Vagina (tissue), 2 donors: ENCODE measurements around the gene TMTC1. TPM values are rescaled to one million over a fixed set of nuclear protein-coding genes. Genes with fewer than 3 reads are reported as not detected.

Source experiments
- DNase-seq, 2 donors: peaks; one replicate each; pipeline ENCODE4 v3.0.0-alpha.2; 2017; ENCODE audit errors: extremely low spot score in 2 of 2
- H3K27ac ChIP-seq: fragments of 200-600 bp; sonication (generic); one replicate; pipeline ENCODE4 v1.5.1; 2019
- H3K27me3 ChIP-seq: fragments of 200-600 bp; sonication (generic); one replicate; pipeline ENCODE4 v1.5.1; 2019
- H3K36me3 ChIP-seq, 2 donors: fragments of 200-600 bp; sonication (generic); one replicate each; pipeline ENCODE4 v1.5.1; 2017 to 2019
- H3K4me1 ChIP-seq: fragments of 200-600 bp; sonication (generic); one replicate; pipeline ENCODE4 v1.5.1; 2019
- H3K4me3 ChIP-seq, 2 donors: fragments of 200-600 bp; sonication (generic); 1 replicate in 1 of 2; 2 replicates in 1 of 2; pipeline ENCODE4 v1.5.1; 2016 to 2019
- H3K9me3 ChIP-seq: fragments of 200-600 bp; sonication (generic); one replicate; pipeline ENCODE4 v1.5.1; 2019
- CTCF ChIP-seq, 3 experiments: fragments of 450-650 bp in 2 of 3; fragments of 200-600 bp in 1 of 3; sonication (generic) in 1 of 3; IDR thresholded peaks; one replicate each; pipeline ENCODE4 v1.5.1; 2017 to 2019; ENCODE audit warnings: antibody characterized with exemption in 3 of 3, mild to moderate bottlenecking in 2 of 3, moderate library complexity in 2 of 3
- POLR2A ChIP-seq, 2 donors: fragments of 450-650 bp; IDR thresholded peaks; one replicate each; pipeline ENCODE4 v1.6.1; 2017; ENCODE audit warnings: antibody characterized with exemption in 2 of 2, mild to moderate bottlenecking in 2 of 2, moderate library complexity in 2 of 2
- POLR2AphosphoS5 ChIP-seq, 2 donors: sonication (generic); formaldehyde crosslinking; IDR thresholded peaks; one replicate each; pipeline ENCODE4 v1.9.0; 2017; ENCODE audit warnings: antibody characterized with exemption in 2 of 2, mild to moderate bottlenecking in 2 of 2, low read depth in 1 of 2; ENCODE audit not compliant: insufficient read depth in 1 of 2
- intact Hi-C: fragments of 100-400 bp; cut with DNase I; formaldehyde crosslinking; loops from one replicate; pipeline ENCODE4 v1.15.1; 2023
- total RNA-seq: library from RNA; depleted of rRNA; stranded (reverse); fragments of >200 nt; gene quantifications from one replicate; pipeline ENCODE4 v1.2.3, GENCODE V29; 2016

TMTC1 gene
- total RNA-seq, 1 donor from 2014 or later, result 63.8 TPM

GRCh38 chr12:29795715-29796114 lies 12.0 kb upstream of the TMTC1 start:
- TF ChIP-seq CTCF (IDR thresholded peaks at IDR 0.05) (no peak), POLR2AphosphoS5 (IDR thresholded peaks at IDR 0.05; ENCODE audit: insufficient read depth in 1 of 2, low read depth in 1 of 2) (no peak), POLR2A (IDR thresholded peaks at IDR 0.05) (no peak)
- intact Hi-C loops, result no loop called here
- no peaks in the 10 kb centered on the region for H3K9me3 ChIP-seq
- DNase-seq, result no peak
- H3K4me1 ChIP-seq, result peaks cover 20% of the 10 kb centered on the region
- H3K27ac ChIP-seq, result no peak overlapping the region
- no peak overlapping the region for H3K4me3 ChIP-seq
- H3K36me3 ChIP-seq, result no peaks in the 10 kb centered on the region
- no peaks in the 10 kb centered on the region for H3K27me3 ChIP-seq

DNA sequence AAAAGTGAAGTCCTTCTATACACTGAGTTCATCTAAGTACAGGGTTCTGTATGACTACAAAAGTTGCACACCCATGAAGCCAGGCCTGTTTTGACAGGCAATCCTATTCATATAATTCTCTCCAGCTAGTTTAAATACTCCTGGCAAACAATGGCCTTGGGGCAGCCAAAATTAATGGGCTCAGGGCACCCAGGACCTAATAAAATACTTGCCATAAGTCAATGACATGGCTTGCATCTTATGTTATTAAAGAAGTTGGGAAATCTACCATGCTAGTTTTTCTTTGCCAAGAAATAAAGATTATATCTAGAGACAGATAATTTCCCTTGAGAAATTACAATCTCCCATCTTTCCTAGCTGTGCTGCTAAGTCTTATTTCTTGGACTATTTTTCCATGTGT lies 11.1 kb upstream of the TMTC1 start:
- H3K4me3 ChIP-seq, result no peak overlapping the region
- no peaks in the 10 kb centered on the region for H3K9me3 ChIP-seq
- H3K36me3 ChIP-seq, result no peaks in the 10 kb centered on the region
- no peak for TF ChIP-seq POLR2AphosphoS5 (IDR thresholded peaks at IDR 0.05; ENCODE audit: insufficient read depth in 1 of 2, low read depth in 1 of 2)
- no peak for TF ChIP-seq POLR2A (IDR thresholded peaks at IDR 0.05)
- TF ChIP-seq CTCF (IDR thresholded peaks at IDR 0.05), result no peak
- no peak overlapping the region for H3K27ac ChIP-seq
- no peaks in the 10 kb centered on the region for H3K27me3 ChIP-seq
- DNase-seq, result no peak
- peaks cover 20% of the 10 kb centered on the region for H3K4me1 ChIP-seq
- intact Hi-C loops, result no loop called here

DNA sequence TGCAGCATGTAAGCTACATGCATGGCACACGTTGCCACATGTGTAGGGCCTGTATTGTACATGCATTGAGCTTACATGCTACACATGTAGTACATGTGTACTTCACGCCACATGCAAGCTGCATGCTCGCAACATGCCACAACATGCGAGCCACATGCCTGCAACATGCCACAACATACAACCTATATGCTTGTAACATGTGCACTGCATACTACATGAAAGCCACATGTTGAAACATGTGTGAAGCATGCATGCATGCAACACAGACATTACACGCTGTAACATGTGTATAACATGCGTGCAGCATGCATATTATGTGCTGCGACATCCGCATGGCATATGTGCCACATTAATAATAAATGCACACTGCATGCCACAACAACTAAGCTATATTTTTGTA lies 9.1 kb upstream of the TMTC1 start:
- DNase-seq, result no peak
- no peak overlapping the region for H3K27ac ChIP-seq
- intact Hi-C loops, result no loop called here

DNA sequence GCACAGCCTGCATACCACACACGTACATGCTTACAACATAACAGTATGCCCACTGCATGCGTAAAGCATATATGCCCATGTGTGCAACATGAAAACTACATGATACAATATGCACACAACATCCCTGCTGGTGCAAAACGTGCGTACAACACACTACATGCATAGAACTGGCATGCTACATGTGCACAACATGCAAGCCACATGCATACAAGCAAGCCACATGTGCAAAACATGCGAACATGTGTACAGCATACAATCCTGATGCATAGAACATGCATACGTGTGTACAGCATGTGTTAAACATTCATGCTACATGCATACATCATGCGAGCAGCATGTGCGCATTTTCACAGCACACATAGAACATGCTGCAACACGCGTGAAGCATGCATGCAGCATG lies 8.4 kb upstream of the TMTC1 start:
- TF ChIP-seq POLR2A (IDR thresholded peaks at IDR 0.05) (no peak), CTCF (IDR thresholded peaks at IDR 0.05) (no peak), POLR2AphosphoS5 (IDR thresholded peaks at IDR 0.05; ENCODE audit: insufficient read depth in 1 of 2, low read depth in 1 of 2) (no peak)
- Histone ChIP-seq H3K36me3 (no peaks in the 10 kb centered on the region), H3K27ac (no peak overlapping the region), H3K27me3 (no peaks in the 10 kb centered on the region), H3K4me1 (peaks cover 20% of the 10 kb centered on the region), H3K4me3 (no peak overlapping the region), H3K9me3 (no peaks in the 10 kb centered on the region)
- intact Hi-C loops, result no loop called here
- no peak for DNase-seq

More for the DNA sequence above, 9.1 kb upstream of the TMTC1 start:
- H3K4me3 ChIP-seq, result no peak overlapping the region
- no peaks in the 10 kb centered on the region for H3K36me3 ChIP-seq
- H3K4me1 ChIP-seq, result peaks cover 20% of the 10 kb centered on the region
- H3K9me3 ChIP-seq, result no peaks in the 10 kb centered on the region
- H3K27me3 ChIP-seq, result no peaks in the 10 kb centered on the region
- TF ChIP-seq POLR2A (IDR thresholded peaks at IDR 0.05), result no peak
- TF ChIP-seq POLR2AphosphoS5 (IDR thresholded peaks at IDR 0.05; ENCODE audit: insufficient read depth in 1 of 2, low read depth in 1 of 2), result no peak
- no peak for TF ChIP-seq CTCF (IDR thresholded peaks at IDR 0.05)

DNA sequence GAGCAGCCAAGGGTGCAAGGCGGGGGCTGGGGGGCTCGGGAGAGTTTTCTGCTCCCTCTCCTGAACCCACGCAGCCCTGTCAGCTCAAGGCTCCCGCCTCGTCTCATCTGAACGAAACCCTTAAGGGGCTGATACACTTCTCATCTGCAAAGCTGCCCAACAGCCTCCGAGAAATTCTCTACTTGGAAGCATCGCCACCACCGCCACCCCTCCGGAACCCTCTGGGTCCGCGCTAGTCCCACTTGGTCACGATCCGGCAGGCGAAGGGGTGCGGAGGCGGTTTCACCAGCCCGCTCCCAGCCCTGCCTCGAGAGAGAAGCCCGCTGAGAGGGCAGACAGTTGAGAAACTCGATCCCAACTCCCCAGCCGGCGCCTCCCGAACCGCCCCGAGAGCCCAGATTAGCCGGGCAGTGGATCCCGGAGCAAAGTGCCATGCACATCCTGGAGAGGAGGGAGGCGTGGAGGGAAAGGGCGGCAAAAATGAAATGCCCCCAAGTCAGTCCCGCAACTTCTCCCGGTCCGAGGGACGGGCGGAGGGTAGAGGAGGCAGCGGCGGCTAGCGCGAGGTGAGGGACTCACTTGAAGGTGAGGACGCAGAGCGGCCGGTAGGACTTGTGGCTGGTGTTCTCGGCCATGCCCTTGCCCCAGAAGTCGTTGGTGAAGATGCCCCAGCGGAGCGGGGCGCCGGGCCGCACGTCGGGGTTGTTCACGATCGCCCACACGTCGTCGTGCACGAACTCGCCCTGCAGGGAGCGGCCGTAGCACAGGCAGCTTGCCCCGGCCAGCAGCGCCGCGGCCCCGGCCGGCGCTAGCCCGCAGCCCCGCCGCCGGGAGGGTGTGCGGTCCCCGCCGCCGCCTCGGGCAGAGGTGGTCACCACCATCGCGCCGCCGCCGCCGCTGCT lies 620 bp downstream of the TMTC1 start:
- Histone ChIP-seq H3K27me3 (no peaks in the 10 kb centered on the region), H3K36me3 (no peaks in the 10 kb centered on the region), H3K4me3 (peak overlapping the region; percentile 65 to 83), H3K9me3 (no peaks in the 10 kb centered on the region), H3K27ac (peak overlapping the region; percentile 86), H3K4me1 (peaks cover 11% of the 10 kb centered on the region)
- intact Hi-C loops, result loop anchor here (10.0 kb wide), 1 partner anchor 48 kb away; no protein-coding TSS in a partner anchor
- peak in 1 of 2 donors; percentile 59 for TF ChIP-seq POLR2AphosphoS5 (IDR thresholded peaks at IDR 0.05; ENCODE audit: insufficient read depth in 1 of 2, low read depth in 1 of 2)
- no peak for TF ChIP-seq POLR2A (IDR thresholded peaks at IDR 0.05)
- DNase-seq, result no peak
